Measurements from ENCODE around the gene ASPSCR1. TPM values are rescaled to one million over a fixed set of nuclear protein-coding genes. Genes with fewer than 3 reads are reported as not detected.

Gene ASPSCR1
- total and polyA plus RNA-seq, 2 of the 13 experiments (the other 11 are each of a cell fraction or from before 2014, with no cell fraction given): 274 to 314 TPM

DNA sequence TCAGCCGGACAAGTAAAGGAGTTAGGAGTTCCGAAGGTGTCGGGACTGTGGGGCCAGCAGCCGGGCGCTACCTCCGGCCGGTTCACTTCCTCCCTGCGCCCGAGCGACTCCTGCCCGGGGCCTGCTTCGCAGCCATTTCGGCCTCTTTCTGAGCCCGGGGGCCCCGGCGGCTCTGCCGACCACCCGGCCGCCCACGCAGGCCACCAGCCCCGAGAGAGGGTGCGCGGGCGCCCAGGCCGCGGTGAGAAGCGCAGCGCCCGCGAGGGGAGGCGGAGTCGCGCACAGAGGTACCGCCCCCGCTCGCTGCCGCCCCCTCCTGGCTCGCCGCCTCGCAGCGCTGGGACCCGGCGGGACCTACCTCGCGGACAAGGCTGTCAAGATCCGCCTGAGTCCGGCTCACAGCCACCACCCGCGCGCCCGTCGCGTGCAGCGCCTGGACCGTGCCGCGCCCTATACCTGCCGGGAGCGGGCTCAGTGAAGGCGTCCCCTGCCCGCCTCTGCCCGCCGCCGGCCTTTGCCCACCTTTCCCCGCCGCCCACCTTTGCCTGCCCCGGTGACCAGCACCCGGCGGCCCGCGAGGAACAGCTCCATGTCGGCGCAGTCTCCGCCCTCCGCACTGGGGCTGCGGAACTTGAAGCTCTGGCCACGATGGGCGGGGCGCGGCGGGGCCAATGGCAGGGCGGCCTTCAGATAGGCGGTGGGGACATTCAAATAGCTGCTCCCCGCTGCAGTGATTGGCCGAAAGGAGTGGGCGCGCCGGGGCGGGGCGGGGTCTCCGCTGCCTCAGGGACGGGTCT lies 59.9 kb downstream of the ASPSCR1 start, which contains the start of gene DCXR (continued):
- TF ChIP-seq, protein P1, sequence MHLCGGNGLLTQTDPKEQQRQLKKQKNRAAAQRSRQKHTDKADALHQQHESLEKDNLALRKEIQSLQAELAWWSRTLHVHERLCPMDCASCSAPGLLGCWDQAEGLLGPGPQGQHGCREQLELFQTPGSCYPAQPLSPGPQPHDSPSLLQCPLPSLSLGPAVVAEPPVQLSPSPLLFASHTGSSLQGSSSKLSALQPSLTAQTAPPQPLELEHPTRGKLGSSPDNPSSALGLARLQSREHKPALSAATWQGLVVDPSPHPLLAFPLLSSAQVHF (CRISPR knock-in tag; IDR thresholded peaks at IDR 0.05): no peak
- TF ChIP-seq RNF2 (conservative IDR thresholded peaks at IDR 0.05; ENCODE audit: low read depth) (peak; percentile 88; the same call in 1 of the 2 replicates), MXI1 (IDR thresholded peaks at IDR 0.05; ENCODE audit: borderline replicate concordance, low read depth, low read length) (peak; percentile 79; the same call in 2 of the 3 replicates), SMAD1 (CRISPR knock-in tag; IDR thresholded peaks at IDR 0.05; ENCODE audit: borderline replicate concordance, low read depth) (0 out of 2 replicates have a peak, but pooled peaks have one; percentile 77), SMC3 (IDR thresholded peaks at IDR 0.05; ENCODE audit: low read length) (no peak; the same call in 1 of the 2 replicates), ZNF451 (CRISPR knock-in tag; IDR thresholded peaks at IDR 0.05) (peak; percentile 97), RAD51 (IDR thresholded peaks at IDR 0.05; ENCODE audit: borderline replicate concordance) (no peak), SNAI1 (CRISPR knock-in tag; IDR thresholded peaks at IDR 0.05; ENCODE audit: borderline replicate concordance) (no peak), MZF1 (CRISPR knock-in tag; IDR thresholded peaks at IDR 0.05; ENCODE audit: borderline replicate concordance) (no peak), ELF1 (CRISPR knock-in tag; IDR thresholded peaks at IDR 0.05) (peak; percentile 75), KDM6A (CRISPR knock-in tag; IDR thresholded peaks at IDR 0.05; ENCODE audit: low read depth) (no peak), ZBTB21 (CRISPR knock-in tag; IDR thresholded peaks at IDR 0.05) (no peak), SNAPC2 (CRISPR knock-in tag; IDR thresholded peaks at IDR 0.05) (peak; percentile 85; the same call in 1 of the 2 replicates), ZNF83 (CRISPR knock-in tag; IDR thresholded peaks at IDR 0.05; ENCODE audit: borderline replicate concordance) (peak; percentile 96; the same call in 1 of the 2 replicates), SMAD9 (CRISPR knock-in tag; IDR thresholded peaks at IDR 0.05) (peak; percentile 14; the same call in 1 of the 2 replicates), ZNF546 (CRISPR knock-in tag; conservative IDR thresholded peaks at IDR 0.05) (peak; percentile 83; the same call in 1 of the 2 replicates), ZNF781 (CRISPR knock-in tag; IDR thresholded peaks at IDR 0.05; ENCODE audit: borderline replicate concordance, not compliant biosample characterization) (no peak), KDM5B (CRISPR knock-in tag; IDR thresholded peaks at IDR 0.05; ENCODE audit: borderline replicate concordance) (peak; percentile 94), MAF1 (CRISPR knock-in tag; IDR thresholded peaks at IDR 0.05; ENCODE audit: borderline replicate concordance) (no peak; the same call in 1 of the 2 replicates), NCOA5 (CRISPR knock-in tag; IDR thresholded peaks at IDR 0.05) (no peak), ELF4 (CRISPR knock-in tag; IDR thresholded peaks at IDR 0.05; ENCODE audit: borderline replicate concordance) (no peak), ZNF44 (CRISPR knock-in tag; IDR thresholded peaks at IDR 0.05) (peak; percentile 94), XRCC5 (optimal IDR thresholded peaks at IDR 0.05; ENCODE audit: low read length) (peak; percentile 98), ZNF430 (CRISPR knock-in tag; IDR thresholded peaks at IDR 0.05) (peak; percentile 76; the same call in 1 of the 2 replicates)
- TF ChIP-seq, protein P2, sequence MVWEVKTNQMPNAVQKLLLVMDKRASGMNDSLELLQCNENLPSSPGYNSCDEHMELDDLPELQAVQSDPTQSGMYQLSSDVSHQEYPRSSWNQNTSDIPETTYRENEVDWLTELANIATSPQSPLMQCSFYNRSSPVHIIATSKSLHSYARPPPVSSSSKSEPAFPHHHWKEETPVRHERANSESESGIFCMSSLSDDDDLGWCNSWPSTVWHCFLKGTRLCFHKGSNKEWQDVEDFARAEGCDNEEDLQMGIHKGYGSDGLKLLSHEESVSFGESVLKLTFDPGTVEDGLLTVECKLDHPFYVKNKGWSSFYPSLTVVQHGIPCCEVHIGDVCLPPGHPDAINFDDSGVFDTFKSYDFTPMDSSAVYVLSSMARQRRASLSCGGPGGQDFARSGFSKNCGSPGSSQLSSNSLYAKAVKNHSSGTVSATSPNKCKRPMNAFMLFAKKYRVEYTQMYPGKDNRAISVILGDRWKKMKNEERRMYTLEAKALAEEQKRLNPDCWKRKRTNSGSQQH (CRISPR knock-in tag; IDR thresholded peaks at IDR 0.05; ENCODE audit: low read depth): peak; percentile 77; the same call in 1 of the 2 replicates
- TF ChIP-seq, protein P3, sequence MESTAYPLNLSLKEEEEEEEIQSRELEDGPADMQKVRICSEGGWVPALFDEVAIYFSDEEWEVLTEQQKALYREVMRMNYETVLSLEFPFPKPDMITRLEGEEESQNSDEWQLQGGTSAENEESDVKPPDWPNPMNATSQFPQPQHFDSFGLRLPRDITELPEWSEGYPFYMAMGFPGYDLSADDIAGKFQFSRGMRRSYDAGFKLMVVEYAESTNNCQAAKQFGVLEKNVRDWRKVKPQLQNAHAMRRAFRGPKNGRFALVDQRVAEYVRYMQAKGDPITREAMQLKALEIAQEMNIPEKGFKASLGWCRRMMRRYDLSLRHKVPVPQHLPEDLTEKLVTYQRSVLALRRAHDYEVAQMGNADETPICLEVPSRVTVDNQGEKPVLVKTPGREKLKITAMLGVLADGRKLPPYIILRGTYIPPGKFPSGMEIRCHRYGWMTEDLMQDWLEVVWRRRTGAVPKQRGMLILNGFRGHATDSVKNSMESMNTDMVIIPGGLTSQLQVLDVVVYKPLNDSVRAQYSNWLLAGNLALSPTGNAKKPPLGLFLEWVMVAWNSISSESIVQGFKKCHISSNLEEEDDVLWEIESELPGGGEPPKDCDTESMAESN (CRISPR knock-in tag; conservative IDR thresholded peaks at IDR 0.05): peak; percentile 93; the same call in 1 of the 2 replicates
- TF ChIP-seq, protein P4, sequence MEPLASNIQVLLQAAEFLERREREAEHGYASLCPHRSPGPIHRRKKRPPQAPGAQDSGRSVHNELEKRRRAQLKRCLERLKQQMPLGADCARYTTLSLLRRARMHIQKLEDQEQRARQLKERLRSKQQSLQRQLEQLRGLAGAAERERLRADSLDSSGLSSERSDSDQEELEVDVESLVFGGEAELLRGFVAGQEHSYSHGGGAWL (CRISPR knock-in tag; IDR thresholded peaks at IDR 0.05): peak; percentile 91; the same call in 1 of the 2 replicates
